HepG2 (cell line): ENCODE data around the gene GUK1. TPM values are rescaled to one million over a fixed set of nuclear protein-coding genes. Genes with fewer than 3 reads are reported as not detected.

ENCODE experiments used
- ATAC-seq: fragments of 200-7000 bp; cut with Tn5 transposase; 3 replicates; pipeline ENCODE4 v1.9.1; 2020; ENCODE audit warnings: mild to moderate bottlenecking, moderate library complexity
- BruUV-seq: library from RNA; stranded (reverse); fragments of 400-500 nt; replicated peaks from 2 replicates; lab custom pipeline; 2021; lab: Mats Ljungman, UMichigan
- CTCF ChIA-PET: fragments of 300-600 bp; formaldehyde crosslinking; extraction: SDS; loops from one replicate; lab custom pipeline; 2021; ENCODE audit warnings: low total read pairs, inconsistent platforms, low intra/inter-chr PET ratio; lab: Yijun Ruan, JAX
- POLR2A ChIA-PET: fragments of 350-600 bp; sonication (Branson Sonifier 250); formaldehyde crosslinking; loops from one replicate; lab custom pipeline; 2020; ENCODE audit warnings: antibody characterized with exemption, inconsistent platforms; lab: Yijun Ruan, JAX
- DNase-seq: peaks from one replicate; pipeline ENCODE4 v3.0.0-alpha.2; 2015; ENCODE audit warnings: low spot score
- FAIRE-seq: peaks from 3 replicates; lab custom pipeline; 2011; peaks lifted over from hg19 to GRCh38; lab: Jason Lieb, UNC
- H2AFZ ChIP-seq: one replicate; pipeline ENCODE4 v1.6.1; 2011; ENCODE audit warnings: low read length, inconsistent platforms
- H3K27ac ChIP-seq: fragments of 300-600 bp; 3 replicates; pipeline ENCODE4 v1.8.0; 2011; ENCODE audit warnings: mixed run types, mild to moderate bottlenecking, mixed read lengths, low read length, inconsistent platforms; ENCODE audit not compliant: insufficient read depth; ENCODE audit errors: extremely low read length
- H3K27me3 ChIP-seq, 2 experiments: fragments of 200-600 bp in 1 of 2; 2 replicates in 1 of 2; 3 replicates in 1 of 2; pipeline versions ENCODE4 v1.6.0 to v1.8.0; 2011; ENCODE audit warnings: low read length in 2 of 2, mild to moderate bottlenecking in 2 of 2, moderate library complexity in 2 of 2, inconsistent platforms in 1 of 2; ENCODE audit not compliant: insufficient read depth in 2 of 2, control insufficient read depth in 1 of 2
- H3K36me3 ChIP-seq, 2 experiments: fragments of 200-600 bp in 1 of 2; replicated peaks in 1 of 2; 2 replicates in 1 of 2; 3 replicates in 1 of 2; pipeline versions ENCODE4 v1.5.1 to v1.8.0; 2011; ENCODE audit warnings: low read length in 2 of 2, inconsistent platforms in 1 of 2; ENCODE audit not compliant: insufficient read depth in 2 of 2, control insufficient read depth in 1 of 2
- H3K4me1 ChIP-seq: 2 replicates; pipeline ENCODE4 v1.5.1; 2012; ENCODE audit warnings: low read length, inconsistent platforms; ENCODE audit not compliant: insufficient read depth
- H3K4me2 ChIP-seq: 2 replicates; pipeline ENCODE4 v1.6.0; 2011; ENCODE audit warnings: low read depth, low read length, inconsistent platforms
- H3K4me3 ChIP-seq, 3 experiments: fragments of 200-600 bp in 1 of 3; sonication (generic), shearing (Covaris generic) in 1 of 3; replicated peaks in 1 of 3; 2 replicates each; pipeline ENCODE4 v1.5.1; 2011 to 2016; ENCODE audit warnings: low read length in 3 of 3, inconsistent platforms in 2 of 3, low read depth in 2 of 3, mild to moderate bottlenecking in 2 of 3, control low read depth in 1 of 3, mixed read lengths in 1 of 3; ENCODE audit not compliant: insufficient read depth in 1 of 3
- H3K79me2 ChIP-seq: one replicate; pipeline ENCODE4 v1.6.1; 2011; ENCODE audit warnings: low read length, inconsistent platforms; ENCODE audit not compliant: insufficient read depth
- H3K9ac ChIP-seq: 2 replicates; pipeline ENCODE4 v1.6.0; 2011; ENCODE audit warnings: mild to moderate bottlenecking, low read depth, low read length, inconsistent platforms; ENCODE audit not compliant: insufficient read depth
- H3K9me3 ChIP-seq: 2 replicates; pipeline ENCODE4 v1.5.1; 2012; ENCODE audit warnings: mild to moderate bottlenecking, low read length
- H4K20me1 ChIP-seq: 2 replicates; pipeline ENCODE4 v1.6.0; 2011; ENCODE audit warnings: inconsistent platforms, mild to moderate bottlenecking, low read length, moderate library complexity; ENCODE audit not compliant: insufficient read depth
- MBD4 ChIP-seq: IDR thresholded peaks from 2 replicates; pipeline ENCODE4 v1.6.1; 2012; ENCODE audit warnings: low read length, inconsistent platforms, borderline replicate concordance
- NFKB2 ChIP-seq: sonication (generic); formaldehyde crosslinking; IDR thresholded peaks from 2 replicates; pipeline ENCODE4 v1.4.0; 2020; ENCODE audit warnings: missing genetic modification reagents, borderline replicate concordance
- TBP ChIP-seq: sonication (generic); formaldehyde crosslinking; IDR thresholded peaks from 2 replicates; pipeline ENCODE4 v1.5.0; 2020; ENCODE audit warnings: missing genetic modification reagents
- ZNF230 ChIP-seq: sonication (generic); formaldehyde crosslinking; IDR thresholded peaks from 2 replicates; pipeline ENCODE4 v1.4.0; 2020; ENCODE audit warnings: mild to moderate bottlenecking, missing genetic modification reagents
- ZNF33A ChIP-seq: sonication (generic); formaldehyde crosslinking; IDR thresholded peaks from 2 replicates; pipeline ENCODE4 v1.5.1; 2020; ENCODE audit warnings: missing genetic modification reagents, mild to moderate bottlenecking, moderate library complexity, borderline replicate concordance
- ZNF407 ChIP-seq: sonication (generic); formaldehyde crosslinking; IDR thresholded peaks from one replicate; pipeline ENCODE4 v1.5.1; 2020; ENCODE audit warnings: mild to moderate bottlenecking, missing genetic modification reagents; ENCODE audit errors: not compliant biosample characterization
- ZNF687 ChIP-seq: sonication (generic); formaldehyde crosslinking; IDR thresholded peaks from 2 replicates; pipeline ENCODE4 v1.5.1; 2020; ENCODE audit warnings: mild to moderate bottlenecking, missing genetic modification reagents, moderate library complexity
- WGBS: methylation state at CpG from one replicate; pipeline ENCODE4 v1.1.6; 2017; ENCODE audit warnings: low lambda C conversion rate; 5-methylcytosine and 5-hydroxymethylcytosine counted together
- in situ Hi-C: cut with HindIII; loops from 2 replicates; pipeline ENCODE4 v1.10.0; 2017; ENCODE audit warnings: low pct_unique_long_range_greater_than_20kb; ENCODE audit not compliant: extremely low pct_ligation_motif_present
- intact Hi-C: fragments of 100-400 bp; cut with micrococcal nuclease; formaldehyde crosslinking; loops from one replicate; pipeline ENCODE4 v1.10.0; 2022; ENCODE audit not compliant: unreplicated experiment
- polyA plus RNA-seq, 8 experiments: library from polyadenylated mRNA; depleted of rRNA in 3 of 8; stranded (reverse) in 7 of 8; unstranded in 1 of 8; fragments of >200 nt; fragmentation: Illumina TruSeq in 4 of 8; extraction: Trizol in 4 of 8; gene quantifications; 2 replicates each; pipeline versions ENCODE4 v1.2.1 to v1.2.3, GENCODE V29; 2011 to 2016; ENCODE audit warnings: low read depth in 4 of 8, missing spikeins in 1 of 8, mixed read lengths in 1 of 8; ENCODE audit not compliant: insufficient read depth in 1 of 8
- total RNA-seq, 5 experiments: library from RNA; depleted of rRNA; stranded (reverse); fragments of >200 nt; fragmentation: Illumina TruSeq; extraction: Trizol; gene quantifications; 2 replicates each; pipeline ENCODE4 v1.2.3, GENCODE V29; 2016; ENCODE audit warnings: low read depth in 1 of 5
- TF ChIP-seq, protein P1 (sequence below): IDR thresholded peaks from 2 replicates; pipeline ENCODE4 v1.6.1; 2016; ENCODE audit warnings: control low read depth

The GUK1 gene
- total and polyA plus RNA-seq, 2 of the 13 experiments (the other 11 are each of a cell fraction or from before 2014, with no cell fraction given) = 116 to 154 TPM

GRCh38 chr1:228141226-228142044, 1.4 kb downstream of the GUK1 start:
- H3K27me3 ChIP-seq = no peaks in the 10 kb centered on the region; a peak in 1 of 5 replicates
- no peaks in the 10 kb centered on the region for H3K9me3 ChIP-seq
- in situ Hi-C loops = no loop called here
- H4K20me1 ChIP-seq = peaks cover 23% of the 10 kb centered on the region; the same call in 1 of the 2 replicates
- H2AFZ ChIP-seq = no peak overlapping the region
- H3K27ac ChIP-seq = peak overlapping the region; percentile 75
- H3K4me1 ChIP-seq = peaks cover 42% of the 10 kb centered on the region
- FAIRE-seq (no peak), ATAC-seq (peak; percentile 2; the same call in 2 of the 3 replicates), DNase-seq (no peak)
- H3K36me3 ChIP-seq = peaks cover 4 to 11% of the 10 kb centered on the region in 2 experiments; a peak in 4 of 5 replicates
- H3K79me2 ChIP-seq = peaks cover 57% of the 10 kb centered on the region
- H3K9ac ChIP-seq = peak overlapping the region; percentile 97
- 30% methylated on average over 14 of the region's 27 CpGs for WGBS
- CTCF ChIA-PET = no interaction called here
- intact Hi-C loops = loop anchor here (2.0 kb wide), 1 partner anchor 31 kb away; no protein-coding TSS in a partner anchor
- peak overlapping the region; percentile 95 for H3K4me2 ChIP-seq
- POLR2A ChIA-PET = interaction anchor here (1.3 to 5.6 kb wide), 3 partner anchors 9 to 24 kb away, joined by 11 to 38 read pairs (median 11); partner anchors contain the start of genes GJC2 and IBA57
- H3K4me3 ChIP-seq = peak overlapping the region; percentile 94 to 98 (median 96)
- no TSS peak for BruUV-seq
- TF ChIP-seq MBD4 = no peak
- TF ChIP-seq ZNF230 (CRISPR knock-in tag) = peak; percentile 43; the same call in 1 of the 2 replicates
- peak; percentile 82 for TF ChIP-seq ZNF687
- no peak for TF ChIP-seq TBP (CRISPR knock-in tag)
- peak; percentile 54; the same call in 1 of the 2 replicates for TF ChIP-seq NFKB2
- TF ChIP-seq, protein P1, sequence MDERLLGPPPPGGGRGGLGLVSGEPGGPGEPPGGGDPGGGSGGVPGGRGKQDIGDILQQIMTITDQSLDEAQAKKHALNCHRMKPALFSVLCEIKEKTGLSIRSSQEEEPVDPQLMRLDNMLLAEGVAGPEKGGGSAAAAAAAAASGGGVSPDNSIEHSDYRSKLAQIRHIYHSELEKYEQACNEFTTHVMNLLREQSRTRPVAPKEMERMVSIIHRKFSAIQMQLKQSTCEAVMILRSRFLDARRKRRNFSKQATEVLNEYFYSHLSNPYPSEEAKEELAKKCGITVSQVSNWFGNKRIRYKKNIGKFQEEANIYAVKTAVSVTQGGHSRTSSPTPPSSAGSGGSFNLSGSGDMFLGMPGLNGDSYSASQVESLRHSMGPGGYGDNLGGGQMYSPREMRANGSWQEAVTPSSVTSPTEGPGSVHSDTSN (CRISPR knock-in tag) = no peak
- peak; percentile 16 for TF ChIP-seq ZNF407
- TF ChIP-seq ZNF33A (CRISPR knock-in tag) = no peak
